Ramos (cell line): ENCODE results near the gene PLA2G2C.
"Not testable (repeated sequence)": the region's sequence is repeated elsewhere in the genome, so short reads cannot be mapped to it uniquely, and the experiment has no call there.

Experiments used
- in situ Hi-C: fragments of 300-500 bp; cut with MboI; formaldehyde crosslinking; loops from one replicate; pipeline ENCODE4 v1.14.3; 2022; ENCODE audit warnings: low sequenced_read_pairs; ENCODE audit not compliant: unreplicated experiment

The PLA2G2C gene

GRCh38 chr1:20139776-20140612 is 46.3 kb downstream of the PLA2G2C start:
- in situ Hi-C loops, result no loop called here

- in situ Hi-C loops, result no loop called here
Observed at GRCh38 chr1:20138961-20139550, 47.3 kb downstream of the PLA2G2C start, which contains the start of gene PLA2G2F. Gene PLA2G2F (plus strand): TSS chr1:20139323. CDS start chr1:20139428, 105 bp downstream.

GRCh38 chr1:20138346-20138745 is 48.0 kb downstream of the PLA2G2C start:
- in situ Hi-C loops, result no loop called here

GRCh38 chr1:20137604-20138003 is 48.7 kb downstream of the PLA2G2C start:
- in situ Hi-C loops, result no loop called here

- in situ Hi-C loops, result no loop called here
Observed at GRCh38 chr1:20137055-20137454, 49.3 kb downstream of the PLA2G2C start.

- in situ Hi-C loops, result no loop called here
Observed at GRCh38 chr1:20136249-20136648, 50.1 kb downstream of the PLA2G2C start.

- in situ Hi-C loops, result no loop called here
Observed at GRCh38 chr1:20134995-20135394, 51.3 kb downstream of the PLA2G2C start.

GRCh38 chr1:20130518-20130917 is 55.8 kb downstream of the PLA2G2C start:
- in situ Hi-C loops, result not testable (repeated sequence)

- in situ Hi-C loops, result no loop called here
Observed at GRCh38 chr1:20126806-20127440, 59.4 kb downstream of the PLA2G2C start.

GRCh38 chr1:20126041-20126805 is 60.1 kb downstream of the PLA2G2C start:
- in situ Hi-C loops, result no loop called here

- in situ Hi-C loops, result no loop called here
Observed at GRCh38 chr1:20125100-20125499, 61.2 kb downstream of the PLA2G2C start.

GRCh38 chr1:20124456-20125057 is 61.8 kb downstream of the PLA2G2C start:
- in situ Hi-C loops, result no loop called here

- in situ Hi-C loops, result no loop called here
Observed at GRCh38 chr1:20123722-20124455, 62.4 kb downstream of the PLA2G2C start.

- in situ Hi-C loops, result no loop called here
Observed at GRCh38 chr1:20120796-20121195, 65.5 kb downstream of the PLA2G2C start.

GRCh38 chr1:20119347-20119746 is 67.0 kb downstream of the PLA2G2C start, which contains the start of gene PLA2G2D:
Gene PLA2G2D (minus strand): TSS chr1:20119536. CDS start chr1:20119498, 38 bp downstream.
- in situ Hi-C loops, result no loop called here

- in situ Hi-C loops, result no loop called here
Observed at GRCh38 chr1:20117236-20117635, 69.1 kb downstream of the PLA2G2C start.

- in situ Hi-C loops, result no loop called here
Observed at GRCh38 chr1:20115916-20116315, 70.4 kb downstream of the PLA2G2C start.

GRCh38 chr1:20115479-20115878 is 70.8 kb downstream of the PLA2G2C start:
- in situ Hi-C loops, result no loop called here

- in situ Hi-C loops, result no loop called here
Observed at GRCh38 chr1:20114021-20114648, 72.2 kb downstream of the PLA2G2C start.
